CD14-positive monocyte (primary cell): ENCODE results near the gene RABL3. TPM values are rescaled to one million over a fixed set of nuclear protein-coding genes. Genes with fewer than 3 reads are reported as not detected.

Experiments
- DNase-seq, 3 donors: peaks; one replicate each; pipeline ENCODE4 v3.0.0-alpha.2; 2011 to 2022
- H2AFZ ChIP-seq: 2 replicates; pipeline ENCODE4 v1.6.0; 2012; ENCODE audit warnings: mild to moderate bottlenecking, low read depth, low read length, inconsistent platforms; ENCODE audit not compliant: insufficient read depth, poor library complexity, severe bottlenecking
- H3K27ac ChIP-seq, 2 donors: 1 replicate in 1 of 2; 2 replicates in 1 of 2; pipeline ENCODE4 v1.5.1; 2012 to 2013; ENCODE audit warnings: low read length in 2 of 2, control low read depth in 1 of 2, inconsistent platforms in 1 of 2, low read depth in 1 of 2, mild to moderate bottlenecking in 1 of 2
- H3K27me3 ChIP-seq, 2 donors: one replicate each; pipeline versions ENCODE4 v1.6.0 to v1.6.1; 2011 to 2013; ENCODE audit warnings: low read length in 2 of 2; ENCODE audit not compliant: control insufficient read depth in 2 of 2, insufficient read depth in 2 of 2
- H3K36me3 ChIP-seq, 2 donors: replicated peaks in 1 of 2; 1 replicate in 1 of 2; 2 replicates in 1 of 2; pipeline versions ENCODE4 v1.5.1 to v1.6.1; 2012 to 2013; ENCODE audit warnings: low read length in 2 of 2, control low read depth in 1 of 2, inconsistent platforms in 1 of 2, mild to moderate bottlenecking in 1 of 2; ENCODE audit not compliant: insufficient read depth in 2 of 2, control insufficient read depth in 1 of 2
- H3K4me1 ChIP-seq, 2 donors: 1 replicate in 1 of 2; 2 replicates in 1 of 2; pipeline versions ENCODE4 v1.5.1 to v1.6.1; 2012 to 2013; ENCODE audit warnings: low read length in 2 of 2, control low read depth in 1 of 2, inconsistent platforms in 1 of 2, mild to moderate bottlenecking in 1 of 2, moderate library complexity in 1 of 2; ENCODE audit not compliant: insufficient read depth in 2 of 2, control insufficient read depth in 1 of 2
- H3K4me2 ChIP-seq: replicated peaks from 2 replicates; pipeline ENCODE3; 2012; ENCODE audit warnings: low read length, moderate library complexity, mild to moderate bottlenecking; ENCODE audit not compliant: poor library complexity, severe bottlenecking; ENCODE audit errors: extremely low read depth
- H3K4me3 ChIP-seq, 3 experiments: fragments of 200-600 bp in 1 of 3; sonication (generic) in 1 of 3; replicated peaks in 1 of 3; 1 replicate in 2 of 3; 2 replicates in 1 of 3; pipeline ENCODE4 v1.5.1; 2011 to 2013; ENCODE audit warnings: low read length in 3 of 3, mild to moderate bottlenecking in 3 of 3, control low read depth in 2 of 3, low read depth in 2 of 3, inconsistent platforms in 1 of 3, moderate library complexity in 1 of 3
- H3K79me2 ChIP-seq: 2 replicates; pipeline ENCODE4 v1.6.0; 2012; ENCODE audit warnings: mild to moderate bottlenecking, control low read depth, inconsistent platforms, low read length, moderate library complexity; ENCODE audit not compliant: insufficient read depth
- H3K9ac ChIP-seq: 2 replicates; pipeline ENCODE4 v1.6.0; 2017; ENCODE audit warnings: low read length, mild to moderate bottlenecking; ENCODE audit not compliant: insufficient read depth, poor library complexity, severe bottlenecking
- H3K9me3 ChIP-seq, 2 donors: replicated peaks in 1 of 2; 1 replicate in 1 of 2; 2 replicates in 1 of 2; pipeline versions ENCODE4 v1.5.1 to v1.6.1; 2012 to 2013; ENCODE audit warnings: low read length in 2 of 2, control low read depth in 1 of 2; ENCODE audit not compliant: control insufficient read depth in 1 of 2, insufficient read depth in 1 of 2
- H4K20me1 ChIP-seq: 2 replicates; pipeline ENCODE4 v1.6.0; 2012; ENCODE audit warnings: mild to moderate bottlenecking, low read length, control low read depth, moderate library complexity; ENCODE audit not compliant: insufficient read depth
- H3K27ac Mint-ChIP-seq, 7 donors: one replicate each; pipeline ENCODE4 v1.8.0; 2020; ENCODE audit warnings: mild to moderate bottlenecking in 7 of 7, mixed read lengths in 7 of 7, moderate library complexity in 6 of 7, inconsistent platforms in 2 of 7
- H3K27me3 Mint-ChIP-seq, 3 donors: one replicate each; pipeline ENCODE4 v1.8.0; 2021 to 2022; ENCODE audit warnings: low read depth in 3 of 3, mild to moderate bottlenecking in 3 of 3, mixed read lengths in 3 of 3, moderate library complexity in 3 of 3, inconsistent platforms in 1 of 3
- H3K36me3 Mint-ChIP-seq, 2 donors: one replicate each; pipeline ENCODE4 v1.8.0; 2020; ENCODE audit warnings: mixed read lengths in 2 of 2, inconsistent platforms in 1 of 2, mild to moderate bottlenecking in 1 of 2
- H3K4me1 Mint-ChIP-seq: one replicate; pipeline ENCODE4 v1.8.0; 2020; ENCODE audit warnings: mild to moderate bottlenecking, mixed read lengths
- H3K4me3 Mint-ChIP-seq, 2 donors: one replicate each; pipeline ENCODE4 v1.8.0; 2020; ENCODE audit warnings: mild to moderate bottlenecking in 2 of 2, mixed read lengths in 2 of 2, moderate library complexity in 1 of 2
- H3K9me3 Mint-ChIP-seq, 7 donors: one replicate each; pipeline ENCODE4 v1.8.0; 2020 to 2022; ENCODE audit warnings: mixed read lengths in 7 of 7, mild to moderate bottlenecking in 6 of 7, moderate library complexity in 6 of 7, inconsistent platforms in 2 of 7
- WGBS: methylation state at CpG from one replicate; pipeline ENCODE4 v1.1.5; 2013; ENCODE audit warnings: missing lambda C conversion rate; ENCODE audit not compliant: insufficient coverage; 5-methylcytosine and 5-hydroxymethylcytosine counted together
- intact Hi-C, 2 donors: fragments of 100-400 bp; cut with micrococcal nuclease; formaldehyde crosslinking; loops; one replicate each; pipeline versions ENCODE4 v1.15.0 to v1.15.1; 2023
- polyA plus RNA-seq, 3 donors: library from polyadenylated mRNA; depleted of rRNA in 1 of 3; unstranded in 2 of 3; stranded (reverse) in 1 of 3; fragments of 300-500 nt in 2 of 3; fragments of >200 nt in 1 of 3; fragmentation: Illumina TruSeq in 2 of 3; gene quantifications; 1 replicate in 2 of 3; 2 replicates in 1 of 3; pipeline ENCODE4 v1.2.3, GENCODE V29; 2012 to 2021
- TF ChIP-seq, protein P1 (sequence below): fragments of 200-600 bp; IDR thresholded peaks from one replicate; pipeline ENCODE4 v1.8.0; 2022; ENCODE audit warnings: antibody characterized with exemption, mild to moderate bottlenecking

RABL3 gene
- polyA plus RNA-seq, 3 donors = 2.0 to 14.9 (median 11.5) TPM

DNA sequence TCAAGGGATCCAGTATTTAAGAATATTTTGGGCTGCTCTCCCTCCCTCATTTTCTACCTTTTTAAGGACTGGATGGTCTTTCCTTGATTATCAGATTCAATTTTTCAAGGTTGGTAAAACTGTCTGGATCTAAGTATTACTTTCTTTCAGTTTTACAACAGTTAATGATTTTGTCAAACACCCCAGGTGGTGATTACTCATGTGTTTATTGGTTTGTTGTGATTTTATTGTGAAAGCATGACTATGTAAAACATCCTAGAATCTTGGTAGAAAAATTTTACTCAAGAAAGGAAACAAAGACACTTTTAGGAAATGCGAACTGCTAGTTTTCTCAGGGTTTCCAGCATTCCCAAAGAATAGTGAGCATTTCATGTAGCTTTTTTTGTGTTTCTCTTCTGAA, 7.5 kb upstream of the RABL3 start:
- Histone ChIP-seq H3K4me1 (peaks cover 8 to 14% of the 10 kb centered on the region in 2 donors), H3K79me2 (peaks cover 57% of the 10 kb centered on the region), H3K9ac (no peak overlapping the region), H3K4me2 (no peak overlapping the region), H2AFZ (no peak overlapping the region), H3K36me3 (peaks cover 16 to 32% of the 10 kb centered on the region in 2 donors), H4K20me1 (no peaks in the 10 kb centered on the region), H3K9me3 (no peaks in the 10 kb centered on the region), H3K4me3 (no peak overlapping the region), H3K27ac (no peak overlapping the region), H3K27me3 (no peaks in the 10 kb centered on the region)
- H3K36me3 Mint-ChIP-seq = peaks cover 14 to 18% of the 10 kb centered on the region in 2 donors
- H3K4me3 Mint-ChIP-seq = no peak overlapping the region
- no peak overlapping the region for H3K27ac Mint-ChIP-seq
- intact Hi-C loops = loop anchor here (10.0 kb wide), 3 partner anchors 155 to 655 kb away; partner anchors contain the start of genes GSK3B (in 2 of the 2), LRRC58 (in 1 of the 2) and NDUFB4 (in 1 of the 2)
- WGBS = no CpG with 5 or more reads among the region's 1 CpG
- no peak for DNase-seq
- TF ChIP-seq, protein P1, sequence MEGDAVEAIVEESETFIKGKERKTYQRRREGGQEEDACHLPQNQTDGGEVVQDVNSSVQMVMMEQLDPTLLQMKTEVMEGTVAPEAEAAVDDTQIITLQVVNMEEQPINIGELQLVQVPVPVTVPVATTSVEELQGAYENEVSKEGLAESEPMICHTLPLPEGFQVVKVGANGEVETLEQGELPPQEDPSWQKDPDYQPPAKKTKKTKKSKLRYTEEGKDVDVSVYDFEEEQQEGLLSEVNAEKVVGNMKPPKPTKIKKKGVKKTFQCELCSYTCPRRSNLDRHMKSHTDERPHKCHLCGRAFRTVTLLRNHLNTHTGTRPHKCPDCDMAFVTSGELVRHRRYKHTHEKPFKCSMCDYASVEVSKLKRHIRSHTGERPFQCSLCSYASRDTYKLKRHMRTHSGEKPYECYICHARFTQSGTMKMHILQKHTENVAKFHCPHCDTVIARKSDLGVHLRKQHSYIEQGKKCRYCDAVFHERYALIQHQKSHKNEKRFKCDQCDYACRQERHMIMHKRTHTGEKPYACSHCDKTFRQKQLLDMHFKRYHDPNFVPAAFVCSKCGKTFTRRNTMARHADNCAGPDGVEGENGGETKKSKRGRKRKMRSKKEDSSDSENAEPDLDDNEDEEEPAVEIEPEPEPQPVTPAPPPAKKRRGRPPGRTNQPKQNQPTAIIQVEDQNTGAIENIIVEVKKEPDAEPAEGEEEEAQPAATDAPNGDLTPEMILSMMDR = no peak
- H3K4me1 Mint-ChIP-seq = peaks cover 27% of the 10 kb centered on the region
- peaks cover 0 to 5% (median 3%) of the 10 kb centered on the region in 7 donors for H3K9me3 Mint-ChIP-seq
- no peaks in the 10 kb centered on the region for H3K27me3 Mint-ChIP-seq

DNA sequence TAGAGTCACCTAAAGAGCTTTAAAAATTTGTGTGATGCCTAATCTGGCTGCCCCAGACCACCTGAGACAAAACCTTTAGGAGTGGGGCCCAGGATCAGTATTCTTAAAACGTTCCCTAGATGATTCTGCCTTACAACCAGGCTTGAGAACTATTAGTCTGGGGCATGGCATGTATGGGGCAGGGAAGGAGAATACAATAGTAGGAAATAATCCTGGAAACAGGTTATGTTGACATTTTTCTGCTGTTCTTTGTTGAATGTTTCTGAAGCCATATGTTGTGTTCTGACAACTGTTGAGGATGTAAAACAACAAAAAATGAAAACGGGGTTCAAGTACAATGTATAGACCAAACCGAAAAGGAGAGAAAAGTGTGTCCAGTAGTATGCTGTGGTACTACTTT, 3.1 kb upstream of the RABL3 start:
- Histone ChIP-seq H3K4me1 (peaks cover 17 to 18% of the 10 kb centered on the region in 2 donors), H3K36me3 (peaks cover 0 to 2% of the 10 kb centered on the region in 2 donors), H3K27ac (no peak overlapping the region), H2AFZ (no peak overlapping the region), H3K4me3 (no peak overlapping the region), H3K9ac (no peak overlapping the region), H3K9me3 (no peaks in the 10 kb centered on the region), H3K4me2 (no peak overlapping the region), H3K27me3 (no peaks in the 10 kb centered on the region), H3K79me2 (peaks cover 59% of the 10 kb centered on the region), H4K20me1 (no peaks in the 10 kb centered on the region)
- TF ChIP-seq, protein P1 = no peak
- H3K27me3 Mint-ChIP-seq = peaks cover 0 to 2% (median 0%) of the 10 kb centered on the region in 3 donors
- intact Hi-C loops = loop anchor here (10.0 kb wide), 3 partner anchors 151 to 651 kb away; partner anchors contain the start of genes GSK3B (in 2 of the 2), LRRC58 (in 1 of the 2) and NDUFB4 (in 1 of the 2)
- no peak overlapping the region for H3K4me3 Mint-ChIP-seq
- H3K9me3 Mint-ChIP-seq = peaks cover 0 to 5% (median 3%) of the 10 kb centered on the region in 7 donors
- 96% methylated on average over 3 of the region's 3 CpGs for WGBS
- H3K4me1 Mint-ChIP-seq = peaks cover 25% of the 10 kb centered on the region
- peak overlapping the region in 1 of 7 donors; percentile 50 for H3K27ac Mint-ChIP-seq
- no peak for DNase-seq
- peaks cover 2 to 3% of the 10 kb centered on the region in 2 donors for H3K36me3 Mint-ChIP-seq
